Measurements from ENCODE around the gene PAGE2B. TPM values are rescaled to one million over a fixed set of nuclear protein-coding genes. Genes with fewer than 3 reads are reported as not detected.

The PAGE2B gene
- total RNA-seq, 1 experiment from 2014 or later: not detected

GRCh38 chrX:55030271-55031205 is 44.3 kb upstream of the PAGE2B start, which contains the start of gene ALAS2:
Gene ALAS2, minus strand, starts transcription at chrX:55030977. Its CDS starts 4,977 bp downstream, at chrX:55026000.
- RAD21 ChIA-PET (ENCODE audit: low non-redundant PET in 1 of 2, low total read pairs in 2 of 2, uncharacterized antibody in 2 of 2, unreplicated experiment in 2 of 2): no interaction called here
- H2AFZ ChIP-seq (ENCODE audit: low read depth, low read length, poor library complexity, severe bottlenecking): no peak within 1 kb of the TSS
- BruUV-seq (replicated peaks): no TSS peak
- ATAC-seq (no peak), DNase-seq (ENCODE audit: low read depth, low spot score) (no peak)
- no peak for TF ChIP-seq ZNF274 (IDR thresholded peaks at IDR 0.05; ENCODE audit: low read depth, low read length)
- no peak for TF ChIP-seq ELF1 (IDR thresholded peaks at IDR 0.05; ENCODE audit: borderline replicate concordance, low read depth)
- H3K9me3 ChIP-seq (ENCODE audit: control insufficient read depth in 1 of 2, insufficient read depth in 1 of 2, low read depth in 1 of 2, low read length in 2 of 2): no peaks in the 10 kb centered on the region
- H3K27me3 ChIP-seq (ENCODE audit: insufficient read depth, low read length): no peaks in the 10 kb centered on the region
- intact Hi-C loops (cut with micrococcal nuclease): no loop called here
- CTCF ChIA-PET: no interaction called here
- no peaks in the 10 kb centered on the region for H3K36me3 ChIP-seq (ENCODE audit: control insufficient read depth in 1 of 2, insufficient read depth in 2 of 2, low read length in 2 of 2)
- no peak within 1 kb of the TSS for H3K4me2 ChIP-seq (ENCODE audit: low read length)
- no peaks in the 10 kb centered on the region for H3K79me2 ChIP-seq (ENCODE audit: insufficient read depth, low read length)
- no peak within 1 kb of the TSS for H3K9ac ChIP-seq (ENCODE audit: low read length)
- POLR2A ChIA-PET: no interaction called here
- H3K4me1 ChIP-seq (ENCODE audit: control insufficient read depth in 1 of 2, insufficient read depth in 2 of 2, low read length in 2 of 2): peaks cover 0 to 6% of the 10 kb centered on the region in 2 experiments; a peak in 1 of 4 replicates
- no peaks in the 10 kb centered on the region for H4K20me1 ChIP-seq (ENCODE audit: insufficient read depth)
- no peak within 1 kb of the TSS for H3K4me3 ChIP-seq (replicated peaks in 1 of 2; ENCODE audit: low read depth in 1 of 2, low read length in 2 of 2)
- H3K9me2 ChIP-seq (ENCODE audit: insufficient read depth): no peaks in the 10 kb centered on the region
- H3K27ac ChIP-seq (ENCODE audit: low read depth, low read length): no peak within 1 kb of the TSS

- intact Hi-C loops (cut with micrococcal nuclease): no loop called here
- Histone ChIP-seq H3K79me2 (ENCODE audit: insufficient read depth, low read length) (no peaks in the 10 kb centered on the region), H3K27ac (ENCODE audit: low read depth, low read length) (no peak overlapping the region), H3K27me3 (ENCODE audit: insufficient read depth, low read length) (no peaks in the 10 kb centered on the region), H3K9ac (ENCODE audit: low read length) (no peak overlapping the region), H3K9me3 (ENCODE audit: control insufficient read depth in 1 of 2, insufficient read depth in 1 of 2, low read depth in 1 of 2, low read length in 2 of 2) (no peaks in the 10 kb centered on the region), H3K9me2 (ENCODE audit: insufficient read depth) (no peaks in the 10 kb centered on the region), H2AFZ (ENCODE audit: low read depth, low read length, poor library complexity, severe bottlenecking) (no peak overlapping the region), H3K4me2 (ENCODE audit: low read length) (no peak overlapping the region), H3K4me3 (replicated peaks in 1 of 2; ENCODE audit: low read depth in 1 of 2, low read length in 2 of 2) (no peak overlapping the region), H3K4me1 (ENCODE audit: control insufficient read depth in 1 of 2, insufficient read depth in 2 of 2, low read length in 2 of 2) (no peaks in the 10 kb centered on the region), H4K20me1 (ENCODE audit: insufficient read depth) (no peaks in the 10 kb centered on the region), H3K36me3 (ENCODE audit: control insufficient read depth in 1 of 2, insufficient read depth in 2 of 2, low read length in 2 of 2) (no peaks in the 10 kb centered on the region)
- BruUV-seq (replicated peaks): no TSS peak
- TF ChIP-seq MAX (IDR thresholded peaks at IDR 0.05) (no peak), SRF (IDR thresholded peaks at IDR 0.05; ENCODE audit: low read depth) (no peak), SIN3A (IDR thresholded peaks at IDR 0.05; ENCODE audit: low read depth) (no peak), CEBPB (IDR thresholded peaks at IDR 0.05; ENCODE audit: low read depth) (no peak), POLR2AphosphoS5 (IDR thresholded peaks at IDR 0.05; ENCODE audit: low read depth, low read length) (no peak), ELF1 (IDR thresholded peaks at IDR 0.05; ENCODE audit: borderline replicate concordance, low read depth) (no peak), EGR1 (IDR thresholded peaks at IDR 0.05; ENCODE audit: low read depth) (no peak), REST (IDR thresholded peaks at IDR 0.05; ENCODE audit: low read depth) (no peak), TCF7L2 (IDR thresholded peaks at IDR 0.05; ENCODE audit: borderline replicate concordance, extremely low read depth, insufficient read depth, insufficient read length) (no peak), ATF3 (IDR thresholded peaks at IDR 0.05) (no peak), SP1 (IDR thresholded peaks at IDR 0.05; ENCODE audit: low read depth) (no peak)
- ChIA-PET RAD21 (ENCODE audit: low non-redundant PET in 1 of 2, low total read pairs in 2 of 2, uncharacterized antibody in 2 of 2, unreplicated experiment in 2 of 2) (no interaction called here), CTCF (no interaction called here), POLR2A (no interaction called here)
- no peak for ATAC-seq
- DNase-seq (ENCODE audit: low read depth, low spot score): no peak
These were observed 41.4 kb upstream of the PAGE2B start for GRCh38 chrX:55033429-55033828.
